Iris pigment epithelial cell (primary cell): ENCODE results near the gene SLC44A1.
A peak's percentile ranks its signal among the peaks of the same experiment; 100 is the strongest.

ENCODE experiments used
- DNase-seq: peaks from one replicate; pipeline ENCODE4 v3.0.0-alpha.2; 2011; ENCODE audit warnings: low read depth

Gene SLC44A1

DNA sequence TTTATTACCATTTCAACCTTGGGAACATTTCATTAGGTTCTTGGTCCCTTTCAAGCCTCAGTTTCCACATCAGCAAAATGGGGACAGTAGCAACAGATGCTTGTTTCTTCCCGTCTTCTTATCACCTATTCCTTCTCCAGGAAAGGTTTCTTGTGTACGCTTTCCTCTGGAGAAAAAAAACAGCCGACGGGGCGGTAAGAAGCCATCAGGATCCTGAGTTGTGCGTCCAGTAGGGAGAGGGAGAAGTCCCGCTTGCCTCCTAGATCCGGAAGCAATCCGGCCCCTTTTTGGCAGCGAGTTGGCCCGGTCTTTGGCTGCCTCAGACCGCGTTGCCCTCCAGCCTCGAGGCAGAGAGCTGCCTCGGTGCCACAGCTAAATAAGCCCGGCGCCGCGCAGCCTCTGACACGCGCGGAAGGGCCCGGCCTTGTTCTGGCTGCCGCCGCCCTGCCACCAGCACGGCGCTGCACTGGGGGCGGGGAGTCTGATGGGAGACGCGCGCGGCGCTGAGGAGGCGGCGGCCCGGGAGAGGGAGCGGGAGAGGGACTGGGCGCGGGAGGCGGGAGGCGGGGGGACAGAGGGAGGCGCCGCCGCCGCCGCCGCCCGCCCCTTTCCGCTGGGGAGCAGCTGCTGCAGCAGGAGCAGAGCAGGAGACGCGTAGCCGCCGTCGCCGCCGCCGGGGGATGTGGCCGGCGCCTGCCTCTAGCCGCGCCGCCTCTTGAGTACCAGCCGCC, at the start of gene SLC44A1:
Gene SLC44A1, plus strand, starts transcription at position 649 of the 731 bp plus-strand sequence. CDS start 218 bp downstream, outside the sequence.
- peak; percentile 97 for DNase-seq

DNA sequence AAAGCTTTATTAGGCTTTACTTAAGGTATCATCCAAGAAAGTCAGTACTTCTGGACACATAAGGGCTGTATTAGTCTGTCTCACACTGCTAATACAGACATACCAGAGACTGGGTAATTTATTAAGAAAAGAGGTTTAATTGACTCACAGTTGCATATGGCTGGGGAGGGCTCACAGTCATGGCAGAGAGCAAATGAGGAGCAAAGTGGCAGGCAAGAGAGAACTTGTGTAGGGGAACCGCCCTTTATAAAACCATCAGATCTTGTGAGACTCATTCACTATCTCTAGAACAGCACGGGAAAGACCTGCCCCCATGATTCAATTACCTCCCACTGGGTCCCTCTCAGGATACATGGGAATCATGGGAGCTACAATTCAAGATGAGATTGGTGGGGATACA, 49.2 kb upstream of the SLC44A1 start:
- no peak for DNase-seq

DNA sequence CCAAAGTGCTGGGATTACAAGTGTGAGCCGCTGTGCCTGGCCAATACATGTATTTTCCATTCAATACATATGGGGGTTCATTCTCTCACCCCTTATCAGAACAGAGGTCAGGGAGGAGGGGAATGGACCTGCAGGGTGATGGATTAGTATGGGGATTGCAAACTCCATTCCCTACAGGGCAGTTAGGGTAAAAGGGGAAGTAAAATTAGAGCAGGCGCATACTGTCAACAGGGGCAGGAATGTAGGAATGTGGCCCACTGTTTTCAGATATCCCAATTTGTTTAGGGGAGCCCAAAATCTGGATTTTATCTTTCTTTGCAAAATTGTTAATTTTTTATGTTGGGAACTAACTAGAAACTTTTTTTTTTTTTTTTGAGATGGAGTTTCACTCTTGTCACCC, 46.4 kb upstream of the SLC44A1 start:
- no peak for DNase-seq

DNA sequence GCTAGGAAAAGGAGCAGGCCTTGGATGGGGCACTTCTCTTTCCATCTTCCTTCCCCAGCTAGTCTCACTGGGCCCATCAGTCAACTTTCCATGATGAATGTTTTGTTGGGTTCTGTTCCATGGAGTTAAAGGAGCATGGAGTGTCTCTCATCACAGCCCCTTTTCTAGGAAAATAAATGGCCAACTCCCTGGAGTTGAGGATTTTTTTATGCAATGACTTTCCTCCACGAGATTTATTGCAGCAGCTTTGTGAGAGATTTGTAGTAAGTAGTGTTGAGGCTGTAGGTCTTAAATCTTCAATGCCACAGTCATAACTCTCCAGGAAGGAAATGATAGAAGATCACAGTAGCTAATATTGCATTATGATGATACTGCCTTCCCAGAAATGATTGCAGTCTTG, 45.6 kb upstream of the SLC44A1 start:
- no peak for DNase-seq

DNA sequence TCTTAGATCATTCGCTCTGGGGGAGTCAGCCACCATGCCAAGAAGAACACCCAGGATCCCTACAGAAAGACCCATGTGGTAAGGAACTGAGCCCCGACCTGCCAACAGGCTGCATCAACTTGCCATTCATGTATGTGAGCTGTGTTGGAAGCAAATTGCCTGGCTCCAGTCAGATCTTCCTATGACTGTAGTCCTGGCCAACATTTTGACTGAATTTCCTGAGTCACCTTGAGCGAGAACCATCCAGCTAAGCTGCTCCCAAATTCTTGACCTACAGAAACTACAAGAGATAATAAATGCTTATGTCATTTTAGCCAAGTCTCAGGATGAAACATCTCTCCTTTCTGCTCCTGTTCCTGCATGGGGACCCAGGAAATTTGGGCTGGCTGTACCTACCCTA, 40.0 kb upstream of the SLC44A1 start:
- no peak for DNase-seq

DNA sequence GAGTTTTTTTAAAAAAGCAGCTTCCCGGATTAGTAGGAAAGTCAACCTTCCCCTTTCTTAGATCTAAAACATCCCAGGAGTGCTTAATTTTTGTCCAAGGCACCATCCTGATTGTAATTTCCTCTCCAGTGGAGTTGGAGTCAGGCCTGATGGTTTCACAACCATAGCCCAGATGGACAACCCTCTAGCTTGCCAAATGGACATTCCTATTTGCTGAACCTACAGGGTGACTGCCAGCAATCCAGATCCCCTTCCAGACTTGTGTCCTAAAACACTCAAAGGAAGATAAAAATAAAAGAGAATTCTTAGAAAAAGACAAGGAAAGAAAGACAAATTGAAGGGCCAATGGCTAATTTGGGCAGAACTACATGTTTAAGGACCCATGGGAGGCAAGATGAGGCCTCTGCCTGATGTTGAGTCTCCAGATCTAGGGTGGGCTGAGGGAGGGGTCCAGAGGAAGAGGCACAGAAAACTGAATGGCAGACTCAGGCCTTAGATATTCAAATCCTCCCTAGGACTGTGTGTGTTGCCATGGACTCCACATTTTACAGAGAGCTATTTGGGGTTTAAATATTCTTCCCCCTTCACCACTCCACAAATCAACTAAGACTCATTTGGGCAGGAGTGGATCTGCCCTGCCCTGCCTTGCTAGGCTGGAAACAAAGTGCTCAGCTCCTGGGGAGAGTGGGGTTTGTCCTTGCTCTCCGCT, 38.5 kb upstream of the SLC44A1 start:
- peak; percentile 93 for DNase-seq

DNA sequence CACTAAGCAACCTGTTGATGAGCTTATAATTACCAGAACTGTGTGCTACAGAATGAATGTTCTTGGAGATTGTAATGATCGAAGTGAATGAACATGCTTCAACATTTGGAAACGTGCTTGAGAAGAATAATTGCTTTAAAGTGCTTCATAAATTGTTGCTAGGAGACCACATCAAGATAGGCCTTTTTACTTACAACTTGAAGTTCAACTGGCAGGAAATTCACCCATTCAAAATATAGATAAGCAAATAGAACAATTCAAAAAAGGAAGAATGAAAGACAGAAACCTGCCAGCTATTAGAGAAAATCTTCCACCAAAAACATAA, 38.0 kb upstream of the SLC44A1 start:
- DNase-seq = no peak

DNA sequence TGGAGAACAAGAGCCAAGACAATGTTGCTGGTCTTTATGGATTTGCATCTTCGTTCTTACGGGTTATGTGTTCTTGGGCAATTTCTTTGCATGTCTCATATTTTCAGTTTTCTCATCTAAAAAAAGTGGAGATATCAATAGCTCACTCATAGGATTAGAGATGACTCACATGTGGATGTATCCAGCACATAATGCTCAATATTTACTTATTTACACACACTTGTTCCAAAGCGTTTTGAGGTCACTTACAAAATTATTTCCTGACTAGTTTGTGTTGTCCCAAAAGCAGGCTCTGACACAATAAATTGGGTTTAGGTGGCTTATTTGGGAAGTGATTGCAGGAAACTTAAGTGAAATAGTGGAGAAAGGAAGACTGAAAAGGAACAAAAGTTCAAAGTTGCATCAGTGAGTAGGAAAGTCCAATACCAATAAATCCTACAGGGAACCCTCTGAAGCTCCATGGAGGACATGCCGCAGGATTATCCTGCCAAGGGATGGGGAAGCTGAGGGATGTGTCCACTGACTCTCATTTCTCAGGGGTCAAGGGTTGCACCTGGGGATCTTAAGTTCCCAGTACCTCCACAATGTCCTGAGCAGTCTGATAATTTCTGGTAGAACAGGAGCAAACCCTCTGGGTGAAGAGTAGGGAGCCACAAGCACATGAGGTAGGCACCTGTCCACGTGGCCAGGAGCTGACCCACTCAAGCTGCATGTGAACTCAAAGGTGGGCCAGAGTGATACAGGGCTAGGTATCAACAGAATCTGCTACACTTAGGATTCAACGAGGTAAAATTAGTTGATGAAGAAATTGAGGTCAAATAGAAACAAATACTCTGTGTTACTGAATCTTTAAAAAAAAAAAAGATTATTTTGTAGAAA, 37.4 kb upstream of the SLC44A1 start:
- DNase-seq = peak; percentile 69

DNA sequence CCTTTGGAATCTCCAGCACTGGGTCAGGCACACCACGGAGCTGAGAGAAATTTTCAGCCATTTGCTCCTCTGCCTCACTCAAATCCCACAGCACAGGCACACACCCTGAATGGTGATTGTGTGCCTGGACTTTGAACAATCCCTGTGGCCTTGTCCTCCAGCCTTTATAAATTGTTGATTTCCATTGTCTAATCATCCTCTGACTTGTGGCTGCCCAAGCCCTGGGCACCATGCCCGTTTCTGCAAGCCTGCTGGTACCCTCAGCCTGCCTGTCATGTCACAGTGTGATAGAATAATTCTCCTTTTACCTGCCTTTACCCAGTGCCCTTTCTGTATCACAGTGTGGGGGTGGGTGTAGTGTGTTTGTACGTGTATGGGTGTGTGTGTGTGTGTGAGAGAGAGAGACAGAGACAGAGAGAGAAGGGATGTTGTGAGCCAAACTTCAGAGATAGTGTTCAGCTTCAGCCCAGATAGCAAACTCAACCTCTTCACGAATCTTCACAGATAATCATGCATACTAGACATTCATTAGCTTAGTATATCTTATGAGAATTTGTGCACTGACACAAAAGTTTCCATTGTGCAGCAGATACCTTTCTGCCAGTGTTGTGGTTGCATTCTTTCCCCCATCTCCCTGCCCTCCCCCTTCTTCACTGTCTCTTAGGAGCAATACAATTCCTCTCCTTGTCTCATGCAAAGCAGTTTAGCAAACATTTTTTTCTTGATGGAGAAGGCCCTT, 27.8 kb upstream of the SLC44A1 start:
- peak; percentile 24 for DNase-seq

DNA sequence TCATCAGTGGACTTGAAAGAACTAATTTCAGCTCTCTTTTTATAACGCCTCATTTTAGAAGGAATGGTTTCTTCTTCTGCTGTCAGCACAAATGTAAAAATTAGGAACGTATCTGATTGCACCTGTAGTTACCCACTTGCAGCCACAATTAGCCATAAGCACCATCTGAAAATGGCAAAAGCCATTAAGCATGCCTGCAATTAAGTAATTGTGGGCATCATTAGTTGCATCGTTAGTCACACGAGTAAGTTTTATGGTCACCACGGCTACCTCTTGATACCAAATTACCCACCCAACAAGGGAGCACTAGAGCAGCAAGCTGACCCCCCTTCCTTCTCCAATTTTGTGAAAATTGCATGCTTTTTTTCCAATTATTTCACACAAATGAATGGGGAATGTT, 25.8 kb upstream of the SLC44A1 start:
- DNase-seq = no peak

DNA sequence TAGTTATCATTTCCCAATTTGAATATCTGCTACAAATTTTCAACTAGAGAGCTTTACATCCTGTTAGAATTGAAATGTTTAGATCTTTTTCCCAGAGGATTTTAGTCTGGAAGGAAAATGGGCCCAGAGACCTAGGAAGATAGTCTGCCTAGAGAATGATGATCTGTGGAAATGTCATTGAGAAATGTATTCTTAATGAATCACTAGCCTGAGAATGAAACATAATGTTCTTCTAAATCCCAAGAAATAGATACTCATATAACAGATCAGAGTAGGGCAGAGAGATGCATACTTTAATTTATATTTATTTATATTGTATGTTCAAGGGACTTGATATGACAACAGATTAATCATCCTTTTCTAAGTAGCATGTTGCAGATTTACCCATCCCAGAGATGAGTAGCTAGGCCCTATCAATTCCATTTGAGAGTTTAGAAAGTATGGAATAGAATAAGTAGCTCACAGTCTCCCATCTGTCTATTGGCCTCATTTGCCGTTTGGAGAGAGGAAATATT, 25.1 kb upstream of the SLC44A1 start:
- DNase-seq = peak; percentile 58

DNA sequence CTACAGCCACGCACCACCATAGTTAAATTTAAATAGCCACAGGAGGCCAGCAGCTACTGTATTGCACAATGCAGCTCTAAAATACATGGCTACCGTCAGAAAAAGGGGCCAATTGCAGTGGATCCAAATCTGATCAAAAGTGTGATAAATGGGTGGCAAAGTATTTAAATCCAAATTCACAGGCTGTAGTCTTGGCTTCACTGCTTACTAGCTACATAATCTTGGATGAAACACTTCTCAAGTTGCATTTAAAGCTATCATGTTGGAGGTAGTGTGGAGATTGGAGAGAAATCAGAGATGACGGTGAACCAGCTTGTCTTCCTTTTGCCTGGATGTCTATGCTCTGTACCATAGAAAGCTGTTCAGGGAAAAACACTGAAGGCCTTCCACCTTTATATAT, 24.0 kb upstream of the SLC44A1 start:
- no peak for DNase-seq

DNA sequence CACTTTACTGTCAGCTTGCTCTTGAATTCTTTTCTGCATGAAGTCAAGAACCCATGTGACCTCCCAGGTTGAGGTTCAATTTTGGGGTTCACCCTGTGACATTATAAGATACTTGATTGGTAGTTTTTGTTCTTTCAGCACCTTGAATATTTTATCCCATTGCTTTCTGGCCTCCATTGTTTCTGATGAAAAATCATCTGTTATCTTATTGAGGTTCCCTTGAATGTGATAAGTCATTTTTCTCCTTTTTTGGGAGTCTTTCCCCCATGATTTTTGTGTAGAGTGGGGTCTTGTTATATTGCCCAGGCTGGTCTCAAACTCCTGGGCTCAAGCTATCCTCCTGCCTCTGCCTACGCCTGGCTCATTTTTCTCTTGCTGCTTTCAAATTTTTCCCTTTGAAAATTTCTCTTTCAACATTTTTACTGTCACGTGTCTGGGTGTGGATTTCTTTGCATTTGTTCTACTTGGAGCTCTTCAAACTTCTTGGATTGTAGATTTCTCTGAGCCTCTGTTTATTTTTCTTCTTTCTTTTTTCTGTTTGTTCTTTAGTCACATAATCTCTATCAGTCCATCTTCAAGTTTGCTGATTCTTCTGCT, 20.8 kb upstream of the SLC44A1 start:
- no peak for DNase-seq

DNA sequence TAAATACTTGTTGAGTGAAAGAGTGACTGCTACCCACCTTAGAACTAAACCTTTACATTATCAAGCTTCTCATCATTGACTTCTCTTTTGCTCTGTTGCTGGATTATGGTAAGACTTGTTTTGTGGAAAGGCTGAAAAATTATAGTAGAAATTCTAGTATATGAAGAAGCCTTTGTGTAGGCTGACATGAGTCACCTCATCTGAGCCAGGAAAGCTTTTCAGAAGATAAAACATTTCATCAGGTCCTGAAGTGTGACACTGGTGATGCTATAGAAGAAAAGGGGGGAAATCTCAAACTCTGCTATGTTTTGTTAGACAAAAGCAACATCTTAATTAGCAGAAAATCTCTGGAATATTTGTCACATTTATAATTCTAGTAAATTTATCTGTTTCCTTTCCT, 18.4 kb upstream of the SLC44A1 start:
- peak; percentile 11 for DNase-seq

DNA sequence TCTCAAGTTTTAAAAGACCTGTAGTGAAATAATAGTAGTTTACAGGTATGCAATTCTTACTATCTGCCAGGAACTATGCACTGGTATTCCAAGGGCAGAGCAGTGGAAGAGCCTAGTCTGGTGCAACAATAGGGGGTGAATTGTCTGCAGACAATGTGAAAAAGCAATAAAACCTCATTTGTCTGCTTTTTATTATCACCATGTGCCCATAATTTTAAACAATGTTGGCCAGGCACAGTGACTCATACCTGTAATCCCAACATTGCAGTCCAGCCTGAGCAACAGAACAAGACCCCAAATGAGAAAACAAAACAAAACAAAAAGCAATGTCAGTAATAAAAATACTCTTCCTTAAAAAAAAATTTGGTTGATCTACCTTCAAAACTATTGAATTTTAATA, 12.2 kb upstream of the SLC44A1 start:
- DNase-seq = no peak

DNA sequence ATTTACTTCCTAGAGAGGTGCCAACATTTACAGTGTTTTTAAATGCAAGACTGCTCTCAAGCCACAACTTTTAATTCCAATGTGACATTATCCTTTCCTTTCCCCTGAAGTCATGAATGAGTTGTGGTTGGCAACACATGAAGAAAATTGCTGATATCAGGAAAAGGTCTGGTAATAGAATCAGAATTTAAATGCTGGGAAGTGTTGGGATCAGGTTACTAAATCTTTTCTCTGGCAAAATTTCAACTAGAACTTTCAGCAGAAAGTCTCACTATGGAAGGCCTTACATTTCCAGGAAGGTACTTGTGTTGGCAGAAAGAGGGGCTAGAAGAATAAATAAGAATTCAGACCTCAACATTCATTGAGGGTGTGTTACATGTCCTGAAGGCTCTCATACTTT, 10.6 kb upstream of the SLC44A1 start:
- peak; percentile 59 for DNase-seq

DNA sequence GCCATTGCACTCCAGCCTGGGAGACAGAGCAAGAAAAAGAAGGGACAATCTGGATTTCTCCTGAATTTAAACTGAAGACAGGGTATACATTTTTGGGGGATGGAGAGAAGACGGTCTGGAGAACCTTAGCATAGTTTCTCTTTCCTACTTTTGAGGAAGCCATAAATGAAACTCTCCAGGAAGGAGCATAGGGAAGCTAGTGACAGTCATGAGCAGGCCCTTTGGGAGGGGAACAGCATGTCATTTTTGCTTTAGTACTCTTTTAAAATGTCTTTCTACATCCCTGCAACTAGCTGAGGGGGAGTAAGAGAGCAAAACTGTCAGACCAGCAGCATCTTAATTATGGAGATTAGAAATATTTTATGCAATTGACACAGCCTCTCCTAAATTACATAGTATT, 8.2 kb upstream of the SLC44A1 start:
- DNase-seq = no peak

DNA sequence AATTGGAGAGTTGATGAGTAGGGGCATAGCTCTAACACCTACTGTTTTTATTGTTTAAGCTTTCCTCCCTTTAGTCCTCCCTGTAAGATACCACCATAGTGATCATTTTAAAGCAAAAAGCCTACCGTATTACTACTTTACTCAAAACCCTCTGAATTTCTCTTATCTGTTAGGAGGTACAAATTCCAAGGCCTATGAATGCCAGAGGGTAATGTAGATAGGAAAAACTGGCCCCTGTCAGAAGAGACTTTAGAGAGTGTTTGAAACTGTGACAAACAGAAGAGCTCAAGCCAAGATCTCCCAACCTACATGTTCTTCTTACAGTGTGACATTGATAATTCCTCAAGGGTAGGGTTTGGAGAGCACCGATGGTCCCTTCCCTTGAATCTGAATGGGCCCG, 7.2 kb upstream of the SLC44A1 start:
- no peak for DNase-seq

DNA sequence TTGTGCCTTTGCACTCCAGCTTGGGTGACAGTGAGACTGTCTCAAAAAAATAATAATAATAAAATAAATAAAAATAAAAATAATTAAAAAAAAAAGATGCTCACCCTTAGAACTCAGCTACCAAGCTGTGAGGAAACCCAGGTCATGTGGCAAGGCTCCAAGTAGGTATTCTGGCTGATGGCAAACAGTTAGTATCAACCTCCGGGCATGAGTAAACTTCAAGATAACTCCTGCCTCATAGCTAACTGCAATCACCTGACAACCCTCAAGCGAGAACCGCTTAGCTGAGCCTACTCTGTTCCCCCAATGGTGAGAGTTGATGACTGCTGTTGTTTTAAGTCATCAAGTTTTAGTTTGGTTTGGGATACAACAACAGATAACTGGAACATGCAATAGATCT, 6.1 kb upstream of the SLC44A1 start:
- no peak for DNase-seq

DNA sequence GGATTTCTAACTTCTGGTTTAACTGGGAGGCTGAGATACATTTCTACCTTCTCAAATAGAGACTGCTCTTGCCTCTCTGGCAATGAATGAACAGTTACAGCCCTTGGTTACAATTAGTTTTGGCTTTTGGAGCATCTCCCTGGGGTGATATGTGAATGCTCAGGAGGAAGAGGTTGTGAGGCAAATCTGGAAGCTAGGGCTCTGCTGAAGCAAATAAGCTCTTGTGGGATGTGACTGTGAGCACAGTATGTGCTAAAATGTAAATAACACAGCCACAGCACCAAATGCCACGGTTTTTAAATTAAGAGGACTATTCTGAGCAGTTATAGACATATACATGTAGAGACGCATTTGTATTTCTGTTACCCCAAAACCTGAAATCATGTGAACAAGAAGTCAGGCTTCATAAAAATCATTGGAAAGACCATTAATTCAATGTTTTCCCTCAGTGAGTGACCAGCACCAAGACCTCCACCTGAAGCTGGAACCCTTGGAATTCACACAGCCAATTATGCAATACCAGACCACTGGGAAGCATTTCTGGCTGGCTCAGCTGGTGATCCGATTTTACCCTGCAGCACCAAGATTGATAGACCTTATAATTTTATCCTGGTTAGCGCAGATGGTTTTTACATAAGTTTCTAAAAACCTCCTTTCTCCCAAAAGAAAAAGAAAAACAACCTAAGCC, 3.0 kb upstream of the SLC44A1 start:
- DNase-seq = no peak

DNA sequence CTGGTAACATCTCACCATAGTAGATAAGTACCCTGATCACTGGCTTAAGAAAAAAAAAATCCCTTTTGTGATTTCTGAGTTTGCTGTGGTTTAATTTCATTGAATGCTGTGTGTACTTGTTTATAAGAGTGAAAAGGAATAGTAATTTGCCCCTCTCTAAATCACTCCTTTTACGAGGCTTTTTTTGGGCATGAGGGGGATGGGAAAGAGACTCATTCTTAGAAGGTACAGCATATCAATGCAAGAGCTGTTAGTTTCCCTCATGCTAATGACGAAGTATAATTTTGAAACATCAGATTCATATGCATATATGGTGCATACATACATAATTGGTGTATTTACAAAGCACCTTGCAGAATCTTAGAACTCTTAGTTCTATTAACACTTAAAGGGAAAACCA, 2.4 kb upstream of the SLC44A1 start:
- DNase-seq = no peak
